Hepatocyte (in vitro differentiated cells): ENCODE measurements around the gene LIME1.

Experiments
- CTCF ChIP-seq: fragments of 200-600 bp; sonication (generic); IDR thresholded peaks from 2 replicates; pipeline ENCODE4 v1.5.1; 2016; ENCODE audit warnings: antibody characterized with exemption, mild to moderate bottlenecking; ENCODE audit not compliant: poor library complexity
- EZH2 ChIP-seq: fragments of 200-600 bp; sonication (generic); IDR thresholded peaks from 2 replicates; pipeline ENCODE4 v1.6.1; 2016; ENCODE audit warnings: antibody characterized with exemption, mild to moderate bottlenecking, borderline replicate concordance

GRCh38 chr20:63702036-63702665 is 34.3 kb upstream of the LIME1 start:
- TF ChIP-seq CTCF: no peak
- no peak for TF ChIP-seq EZH2
